ENCODE results near the gene CHST3.

- no peak for TF ChIP-seq CTCF (IDR thresholded peaks at IDR 0.05)
- TF ChIP-seq POLR2A (IDR thresholded peaks at IDR 0.05) = no peak
These were observed 20.7 kb downstream of the CHST3 start for GRCh38 chr10:71984809-71985388.

All from heart left ventricle (tissue), 13 donors.